ENCODE measurements around the gene BPIFA3.

The BPIFA3 gene

GRCh38 chr20:33262658-33263065 lies 45.5 kb downstream of the BPIFA3 start:
- DNase-seq (ENCODE audit: low spot score): no peak

DNA sequence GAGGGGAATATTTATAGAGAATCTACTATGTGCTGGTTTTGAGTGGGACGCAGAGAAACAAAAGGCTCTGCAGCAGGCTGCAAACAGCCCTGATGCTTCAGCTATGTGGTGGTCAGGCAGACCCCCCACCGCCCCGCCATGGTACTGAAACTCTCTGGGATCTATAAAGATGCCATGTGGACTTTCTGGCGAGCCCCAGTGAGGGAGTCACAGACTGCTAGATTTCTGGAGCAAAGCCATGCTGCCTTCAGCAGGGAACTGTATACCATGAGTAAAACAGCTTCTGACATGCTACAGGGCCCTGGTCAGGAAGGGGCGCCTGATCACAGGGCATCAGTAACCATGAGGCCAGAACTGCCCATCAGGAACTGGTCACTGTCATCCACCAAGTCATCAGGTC lies 46.6 kb downstream of the BPIFA3 start:
- DNase-seq (ENCODE audit: low spot score): no peak

DNA sequence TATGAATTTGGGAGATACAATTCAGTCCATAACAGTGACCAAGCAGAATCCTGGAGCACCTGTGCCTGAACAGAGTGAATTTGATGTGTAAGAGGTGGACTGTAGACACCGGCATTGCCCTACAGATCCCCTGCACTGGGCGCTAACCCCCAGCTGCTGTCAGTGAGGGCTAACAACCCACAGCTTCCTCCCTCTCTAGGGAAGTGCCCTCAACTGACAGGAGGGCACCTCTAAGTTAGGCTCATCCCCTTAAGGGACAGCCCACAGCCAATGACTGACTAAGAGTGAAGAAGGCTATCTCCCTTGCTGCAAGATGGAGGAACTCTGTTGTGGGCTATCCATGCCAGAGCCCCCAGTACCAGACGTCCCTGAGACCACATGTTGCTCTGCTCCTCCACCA lies 50.5 kb downstream of the BPIFA3 start:
- DNase-seq (ENCODE audit: low spot score): no peak

GRCh38 chr20:33272155-33272873 lies 55.2 kb downstream of the BPIFA3 start:
- DNase-seq (ENCODE audit: low spot score): no peak

- no peak for DNase-seq (ENCODE audit: low spot score)
Measured at GRCh38 chr20:33273117-33273851, 56.1 kb downstream of the BPIFA3 start.

GRCh38 chr20:33275215-33275614 lies 58.1 kb downstream of the BPIFA3 start:
- DNase-seq (ENCODE audit: low spot score): no peak

DNA sequence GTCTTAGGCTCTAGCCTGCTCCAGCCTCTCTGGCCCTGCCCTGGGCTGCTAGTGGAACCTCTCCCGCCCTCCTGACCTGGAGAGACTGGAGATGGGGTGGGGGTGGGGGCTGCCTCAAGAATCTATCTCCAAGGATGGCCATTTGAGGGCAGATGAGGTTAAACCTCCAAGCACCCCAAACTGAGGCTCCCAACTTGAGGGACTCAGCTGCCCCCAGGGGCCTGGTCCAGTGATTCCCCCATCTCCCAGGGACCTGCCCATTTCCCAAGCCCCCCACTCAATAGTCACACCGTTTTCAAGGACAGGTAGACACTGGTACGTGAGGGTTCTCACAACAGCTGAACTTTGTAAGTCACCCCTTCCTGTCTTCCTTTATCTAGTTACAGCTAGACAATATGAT lies 58.7 kb downstream of the BPIFA3 start:
- no peak for DNase-seq (ENCODE audit: low spot score)

- DNase-seq (ENCODE audit: low spot score): no peak
Measured at GRCh38 chr20:33276303-33277113, 59.4 kb downstream of the BPIFA3 start.
